GM13977 (cell line): ENCODE results near the gene TMEM154.

Source experiments
- DNase-seq: peaks from one replicate; pipeline ENCODE4 v3.0.0; 2012; ENCODE audit warnings: low spot score
- in situ Hi-C: fragments of 300-500 bp; cut with MboI; formaldehyde crosslinking; loops from one replicate; pipeline ENCODE4 v1.12.0; 2022; ENCODE audit warnings: low sequenced_read_pairs, low pct_unique_long_range_greater_than_20kb, mixed read lengths, inconsistent platforms; ENCODE audit not compliant: unreplicated experiment
- TF ChIP-seq, protein P1 (sequence below): IDR thresholded peaks from 2 replicates; pipeline ENCODE4 v1.5.1; 2012; ENCODE audit warnings: mild to moderate bottlenecking, control low read depth; ENCODE audit not compliant: insufficient read depth; ENCODE audit errors: extremely low read depth, missing control alignments

Gene TMEM154

DNA sequence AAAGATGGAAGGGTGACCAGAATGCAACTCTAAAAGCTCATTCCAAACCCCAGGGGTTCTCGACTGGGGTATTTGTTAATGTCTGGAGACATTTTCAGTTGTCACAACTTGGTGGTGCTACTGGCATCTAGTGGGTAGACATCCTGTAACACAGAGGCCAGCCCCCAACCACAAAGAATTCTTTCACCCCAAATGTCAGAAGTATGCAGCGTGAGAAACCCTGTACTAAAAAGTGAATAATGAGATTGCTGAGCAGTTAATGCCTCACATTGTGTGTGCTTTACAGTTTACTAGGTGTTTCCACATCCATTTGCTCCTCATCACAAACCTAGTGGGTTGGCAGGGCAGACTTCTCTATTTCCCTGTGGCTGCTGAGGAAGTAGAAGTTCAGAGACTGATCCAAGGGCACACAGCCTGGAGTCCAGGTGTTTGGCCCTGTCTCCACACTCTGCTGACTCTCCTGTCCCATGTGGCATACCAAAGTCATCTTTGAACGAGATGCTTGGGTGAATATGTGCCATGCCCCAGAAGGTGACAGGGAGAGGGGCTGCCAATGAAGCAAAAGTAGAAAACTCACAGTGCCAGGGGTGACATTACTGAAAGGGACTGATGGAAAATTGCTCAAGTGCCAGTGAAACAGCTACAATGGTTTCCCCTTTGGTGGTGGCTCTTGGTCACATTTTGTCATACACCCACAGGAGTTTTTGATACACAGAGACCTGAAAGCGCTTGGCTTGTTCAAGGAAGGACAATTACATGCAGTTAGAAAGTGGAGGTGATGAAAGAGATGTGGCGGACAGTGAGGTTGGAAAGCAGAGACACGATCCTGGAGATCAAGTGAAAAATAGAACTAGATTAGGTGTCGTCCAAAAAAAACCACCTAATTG is 10.1 kb upstream of the TMEM154 start:
- TF ChIP-seq, protein P1, sequence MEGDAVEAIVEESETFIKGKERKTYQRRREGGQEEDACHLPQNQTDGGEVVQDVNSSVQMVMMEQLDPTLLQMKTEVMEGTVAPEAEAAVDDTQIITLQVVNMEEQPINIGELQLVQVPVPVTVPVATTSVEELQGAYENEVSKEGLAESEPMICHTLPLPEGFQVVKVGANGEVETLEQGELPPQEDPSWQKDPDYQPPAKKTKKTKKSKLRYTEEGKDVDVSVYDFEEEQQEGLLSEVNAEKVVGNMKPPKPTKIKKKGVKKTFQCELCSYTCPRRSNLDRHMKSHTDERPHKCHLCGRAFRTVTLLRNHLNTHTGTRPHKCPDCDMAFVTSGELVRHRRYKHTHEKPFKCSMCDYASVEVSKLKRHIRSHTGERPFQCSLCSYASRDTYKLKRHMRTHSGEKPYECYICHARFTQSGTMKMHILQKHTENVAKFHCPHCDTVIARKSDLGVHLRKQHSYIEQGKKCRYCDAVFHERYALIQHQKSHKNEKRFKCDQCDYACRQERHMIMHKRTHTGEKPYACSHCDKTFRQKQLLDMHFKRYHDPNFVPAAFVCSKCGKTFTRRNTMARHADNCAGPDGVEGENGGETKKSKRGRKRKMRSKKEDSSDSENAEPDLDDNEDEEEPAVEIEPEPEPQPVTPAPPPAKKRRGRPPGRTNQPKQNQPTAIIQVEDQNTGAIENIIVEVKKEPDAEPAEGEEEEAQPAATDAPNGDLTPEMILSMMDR = no peak
- in situ Hi-C loops = no loop called here
- DNase-seq = no peak

DNA sequence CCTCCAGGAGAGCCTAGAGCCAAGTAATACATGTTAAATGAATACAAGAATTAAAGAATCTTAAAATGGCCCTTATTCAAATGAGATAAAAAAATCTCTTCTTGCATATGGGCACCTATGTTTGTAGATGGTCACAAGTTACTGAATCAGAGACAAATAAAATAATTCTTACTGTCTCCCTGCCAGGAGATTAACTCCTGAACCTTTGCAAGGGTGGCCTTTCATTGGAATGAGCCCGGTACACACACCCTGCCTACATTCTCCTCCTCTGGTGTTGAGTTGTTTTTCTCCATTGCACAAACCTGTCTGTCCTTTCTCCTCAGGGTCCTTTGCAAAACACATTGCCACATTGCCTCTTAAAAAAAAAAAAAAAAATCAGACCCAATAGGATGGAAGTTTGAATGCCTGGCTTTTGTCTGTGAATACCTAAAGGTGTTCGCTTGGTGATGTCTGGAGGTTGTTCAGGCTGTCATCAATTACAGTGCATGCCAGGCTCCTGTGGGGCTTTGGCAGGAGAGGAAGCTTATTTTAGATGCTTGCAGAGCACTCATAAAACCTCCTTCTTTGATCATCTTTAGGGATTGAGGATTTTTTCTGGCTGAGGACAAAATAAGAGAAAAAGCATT is 8.3 kb upstream of the TMEM154 start:
- DNase-seq = no peak
- TF ChIP-seq, protein P1 = no peak
- in situ Hi-C loops = no loop called here

DNA sequence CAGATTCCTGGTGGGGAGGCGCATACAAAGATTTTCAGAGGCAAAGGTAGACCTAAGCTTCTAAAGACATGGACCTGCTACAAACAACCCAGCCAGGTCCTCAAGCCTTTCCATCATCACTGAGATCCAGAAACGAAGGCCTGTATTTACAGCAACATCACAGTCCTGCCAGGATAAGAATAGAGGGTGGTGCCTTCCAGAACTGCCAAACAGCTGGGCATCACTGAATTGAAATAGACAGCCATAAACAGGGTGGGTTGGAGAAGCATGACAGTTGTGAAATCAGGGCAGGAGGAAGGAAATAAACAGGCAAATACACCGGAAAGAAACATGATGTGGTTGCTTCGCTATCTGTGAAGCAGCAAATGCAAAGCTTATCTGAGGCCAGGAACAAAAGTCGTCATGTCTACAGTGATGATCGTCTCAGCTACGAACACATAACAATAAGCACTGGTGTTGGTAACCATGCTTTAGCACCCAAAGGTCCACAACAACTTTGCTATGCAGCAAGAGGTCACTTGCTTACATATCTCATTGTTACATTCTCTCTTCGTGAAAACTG is 6.7 kb upstream of the TMEM154 start:
- DNase-seq = no peak
- in situ Hi-C loops = no loop called here
- TF ChIP-seq, protein P1 = no peak

DNA sequence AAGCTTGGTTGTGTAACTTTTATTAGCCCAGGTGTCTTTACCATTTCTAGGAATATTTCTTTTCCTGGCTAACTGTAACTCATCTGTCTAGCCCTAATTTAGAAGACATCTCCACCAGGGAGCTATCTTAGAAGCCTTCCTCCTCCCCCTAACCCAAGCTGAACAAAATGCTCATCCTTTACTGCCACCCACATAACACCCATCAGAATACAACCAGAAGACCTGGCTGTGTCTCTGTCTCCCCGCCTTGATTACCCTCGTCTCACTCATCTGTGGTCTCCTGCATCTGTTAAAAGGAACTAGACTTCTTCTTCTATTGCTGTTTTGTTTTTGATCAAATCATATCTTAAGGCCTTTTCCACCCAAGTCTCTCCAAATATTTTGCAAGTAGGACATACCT is 4.8 kb upstream of the TMEM154 start:
- TF ChIP-seq, protein P1 = no peak
- in situ Hi-C loops = no loop called here
- no peak for DNase-seq

DNA sequence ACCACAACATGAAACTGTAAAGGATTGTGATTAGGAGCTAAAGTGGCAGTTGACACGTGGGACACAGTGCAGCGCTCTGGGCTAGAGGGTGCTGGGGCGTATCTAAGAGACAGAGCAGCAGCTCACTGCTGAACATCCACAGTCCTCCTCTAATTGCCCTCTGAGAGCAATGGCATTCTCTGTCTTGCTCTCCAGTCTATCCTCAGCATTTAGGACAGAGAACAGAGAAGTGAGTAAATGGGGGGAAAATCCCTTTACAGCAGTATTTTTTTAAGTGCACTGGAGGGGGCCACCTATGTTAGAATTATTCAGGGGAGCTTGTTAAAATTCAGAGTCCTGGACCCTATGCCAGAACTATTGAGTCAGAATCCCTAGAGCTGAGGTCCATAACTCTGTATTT is 4.2 kb upstream of the TMEM154 start:
- DNase-seq = peak; percentile 42
- in situ Hi-C loops = no loop called here
- TF ChIP-seq, protein P1 = peak; percentile 14

DNA sequence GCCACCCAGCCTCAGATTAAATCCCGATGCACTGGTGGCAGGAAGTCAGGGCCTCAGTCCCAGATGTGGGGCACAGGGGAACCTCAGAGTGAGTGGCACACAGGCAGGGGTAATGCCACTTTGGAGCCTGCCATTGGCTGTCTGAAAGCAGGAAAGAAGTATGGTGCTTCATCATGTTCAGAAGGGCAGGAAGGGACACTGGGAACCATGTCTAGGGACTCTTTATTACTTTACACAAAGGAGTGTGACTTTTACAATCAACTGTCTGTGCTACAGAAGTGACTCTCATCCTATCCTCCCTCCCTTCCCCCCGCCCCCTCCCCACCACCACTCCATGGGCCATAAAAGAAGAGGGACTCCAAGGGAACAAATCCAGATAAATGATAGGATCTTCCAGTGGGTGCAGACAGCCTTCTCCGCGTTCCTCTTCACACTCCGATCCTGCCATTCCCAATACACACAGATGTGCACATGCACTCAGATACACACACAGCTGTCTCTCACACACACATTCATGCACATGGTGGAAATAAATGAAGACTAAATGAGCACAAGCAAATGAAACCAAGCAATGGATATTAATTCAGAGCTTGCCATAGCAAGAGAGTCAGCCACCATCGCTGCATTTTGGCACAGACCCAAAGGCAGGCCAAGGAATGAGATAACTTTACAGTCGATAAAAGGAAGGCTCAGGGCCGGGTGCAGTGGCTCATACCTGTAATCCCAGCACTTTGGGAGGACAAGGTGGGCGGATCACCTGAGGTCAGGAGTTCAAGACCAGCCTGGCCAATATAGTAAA is 2.5 kb upstream of the TMEM154 start:
- TF ChIP-seq, protein P1 = no peak
- in situ Hi-C loops = no loop called here
- no peak for DNase-seq
